ENCODE measurements around the gene ALPK1.

- TF ChIP-seq POLR2A (IDR thresholded peaks at IDR 0.05; ENCODE audit: low read depth, low read length) (no peak), POLR2AphosphoS5 (IDR thresholded peaks at IDR 0.05; ENCODE audit: low read depth, low read length) (no peak), TAF1 (IDR thresholded peaks at IDR 0.05; ENCODE audit: low read depth, low read length) (no peak), PAX5 (IDR thresholded peaks at IDR 0.05; ENCODE audit: insufficient read depth, low read length, severe bottlenecking) (no peak), POU2F2 (IDR thresholded peaks at IDR 0.05; ENCODE audit: low read depth, low read length) (no peak), SPI1 (IDR thresholded peaks at IDR 0.05; ENCODE audit: low read depth, low read length) (no peak)
Measured at GRCh38 chr4:112299721-112300120, 2.6 kb downstream of the ALPK1 start.
